ENCODE measurements around the gene CXorf58.
"Not testable (repeated sequence)": the region's sequence is repeated elsewhere in the genome, so short reads cannot be mapped to it uniquely, and the experiment has no call there.

CXorf58 gene

DNA sequence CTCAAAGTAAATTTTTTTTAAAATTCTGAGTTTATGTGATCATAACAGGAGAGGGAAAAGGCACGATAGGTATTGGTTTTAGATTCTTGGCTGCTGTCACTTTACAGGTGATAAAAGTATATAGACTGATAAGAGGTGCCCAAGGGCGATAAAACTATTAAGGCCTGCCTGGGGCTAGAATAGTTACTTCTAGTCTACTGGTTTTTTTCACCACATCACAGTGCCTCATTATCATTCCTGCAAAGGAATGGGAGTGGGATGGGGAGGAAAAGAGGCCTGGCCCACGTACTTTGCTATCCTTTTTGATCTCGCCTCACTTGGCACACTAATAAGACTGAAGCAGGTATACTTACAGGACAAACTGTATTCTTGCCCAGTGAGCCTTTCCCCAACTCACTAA is 46.6 kb downstream of the CXorf58 start:
- no peak for DNase-seq

DNA sequence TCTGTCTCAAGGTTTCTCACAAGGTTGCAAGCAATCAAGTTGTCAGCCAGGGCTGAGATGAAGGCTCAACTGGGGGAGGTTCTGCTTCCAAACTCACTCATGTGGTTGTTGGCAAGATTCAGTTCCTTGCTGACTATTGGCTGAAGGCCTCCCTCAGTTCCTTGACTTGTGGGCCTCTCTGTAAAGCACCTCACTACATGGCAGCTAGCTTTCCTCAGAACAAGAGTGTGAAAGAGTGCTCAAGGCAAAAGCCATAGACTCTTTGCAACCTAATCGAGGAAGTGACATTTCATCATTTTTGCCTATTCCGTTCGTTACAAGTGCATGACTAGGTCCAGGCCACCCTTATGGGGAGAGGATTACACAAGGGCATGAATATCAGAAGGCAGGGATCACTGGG is 52.0 kb downstream of the CXorf58 start:
- DNase-seq = no peak

DNA sequence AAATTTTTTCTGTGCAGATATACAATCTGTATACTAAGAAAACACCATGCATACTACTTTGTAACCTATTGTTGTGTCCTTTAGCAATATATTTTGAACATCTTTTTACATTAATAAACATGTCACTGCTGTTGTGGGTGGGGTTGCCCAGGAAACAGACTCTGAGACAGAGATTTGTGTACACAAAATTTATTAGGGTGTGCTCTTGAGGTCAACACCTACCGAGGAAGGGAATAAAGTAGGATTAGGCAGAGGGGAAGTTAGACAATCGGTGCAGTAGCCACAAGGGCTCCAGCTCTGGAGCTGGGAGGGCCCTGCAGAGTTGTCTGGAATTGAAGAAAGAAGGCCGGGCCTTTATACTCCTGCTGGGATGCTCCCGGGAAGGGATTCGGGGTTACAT is 56.4 kb downstream of the CXorf58 start:
- DNase-seq = no peak

DNA sequence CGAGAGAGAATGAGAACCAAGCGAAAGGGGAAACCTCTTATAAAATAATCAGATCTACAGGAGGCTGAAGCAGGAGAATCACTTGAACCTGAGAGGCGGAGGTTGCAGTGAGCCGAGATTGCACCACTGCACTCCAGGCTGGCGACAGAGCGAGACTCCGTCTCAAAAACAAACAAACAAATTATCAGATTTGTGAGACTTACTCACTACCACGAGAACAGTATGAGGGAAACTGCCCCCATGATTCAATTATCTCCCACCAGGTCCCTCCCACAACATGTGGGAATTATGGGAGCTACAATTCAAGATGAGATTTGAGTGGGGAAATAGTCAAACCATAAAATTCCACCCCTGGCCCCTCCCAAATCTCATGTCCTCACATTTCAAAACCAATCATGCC is 57.8 kb downstream of the CXorf58 start:
- not testable (repeated sequence) for DNase-seq

DNA sequence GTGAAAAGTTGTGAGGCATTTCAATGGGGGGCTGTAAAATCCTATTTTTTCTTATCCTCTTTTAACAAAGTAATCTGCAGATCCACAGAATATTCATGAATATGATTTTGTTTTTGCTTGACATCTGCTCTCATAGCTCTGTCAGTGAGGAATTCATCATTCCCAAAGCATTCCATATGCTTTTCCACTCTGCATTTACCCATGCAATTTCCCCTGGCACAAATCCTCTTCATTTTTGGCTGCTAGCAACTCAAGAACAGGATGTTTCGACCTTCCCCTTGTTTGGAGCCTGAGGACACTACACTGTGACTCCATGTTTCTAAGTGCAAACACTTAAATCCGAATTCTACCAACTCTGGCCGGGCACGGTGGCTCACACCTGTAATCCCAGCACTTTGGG is 70.7 kb downstream of the CXorf58 start:
- no peak for DNase-seq

DNA sequence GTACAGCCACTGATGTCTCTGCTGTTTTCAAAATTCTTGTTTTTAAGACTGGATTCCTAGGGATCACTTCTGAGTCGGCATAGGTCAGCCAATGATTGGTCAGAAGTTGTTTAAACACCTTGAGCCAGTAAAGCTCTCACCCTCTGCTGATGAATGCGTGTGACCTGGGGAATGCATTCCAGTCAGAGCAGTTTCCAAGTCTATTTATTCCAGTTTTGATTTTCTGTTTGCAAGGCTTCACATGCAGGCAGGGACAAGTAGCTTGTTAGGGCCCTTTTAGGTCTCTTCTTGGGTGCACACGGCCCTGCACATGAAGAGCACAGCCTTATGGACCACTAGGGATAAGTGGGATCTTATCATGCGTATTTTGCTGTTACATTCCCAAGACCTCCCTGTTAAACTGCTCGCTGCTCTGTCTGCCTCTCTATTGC is 72.2 kb downstream of the CXorf58 start:
- no peak for DNase-seq

DNA sequence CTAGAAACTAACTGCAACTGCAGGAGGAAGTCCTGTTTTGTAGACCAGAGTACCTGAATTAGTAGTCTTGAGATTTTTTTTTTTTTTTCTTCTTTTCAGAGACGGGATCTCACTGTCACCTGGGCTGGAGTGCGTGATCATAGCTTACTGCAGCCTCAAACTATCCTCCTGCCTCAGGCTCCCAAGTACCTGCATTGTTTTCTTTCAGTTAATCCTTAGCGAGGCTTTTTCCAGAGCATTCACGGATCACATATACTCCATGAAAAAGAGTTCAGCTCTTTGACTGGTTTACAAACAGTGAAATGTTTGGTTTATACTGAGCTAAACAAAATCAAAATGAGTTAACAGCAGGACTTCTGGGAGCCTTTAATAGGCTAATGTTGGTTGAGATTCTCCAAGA is 73.4 kb downstream of the CXorf58 start:
- DNase-seq = no peak

DNA sequence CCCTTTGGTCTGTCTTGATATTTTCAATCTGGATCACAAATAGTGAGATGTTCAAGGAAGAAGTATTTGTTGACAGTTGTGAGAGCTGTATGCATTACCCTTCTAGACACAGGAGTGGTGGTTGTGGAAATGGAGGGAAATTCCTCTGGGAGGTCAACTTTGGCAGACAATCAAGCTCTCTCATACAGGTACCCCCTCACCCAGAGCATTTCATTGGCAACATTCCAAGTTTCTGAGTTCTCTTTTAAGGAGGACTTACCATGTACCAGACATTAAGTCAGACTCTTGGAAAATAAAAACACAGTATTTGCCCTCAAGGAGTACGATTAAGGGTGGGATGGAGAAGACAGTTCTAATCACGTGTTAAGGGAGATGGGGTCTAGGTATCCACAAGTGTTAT is 73.9 kb downstream of the CXorf58 start:
- no peak for DNase-seq

DNA sequence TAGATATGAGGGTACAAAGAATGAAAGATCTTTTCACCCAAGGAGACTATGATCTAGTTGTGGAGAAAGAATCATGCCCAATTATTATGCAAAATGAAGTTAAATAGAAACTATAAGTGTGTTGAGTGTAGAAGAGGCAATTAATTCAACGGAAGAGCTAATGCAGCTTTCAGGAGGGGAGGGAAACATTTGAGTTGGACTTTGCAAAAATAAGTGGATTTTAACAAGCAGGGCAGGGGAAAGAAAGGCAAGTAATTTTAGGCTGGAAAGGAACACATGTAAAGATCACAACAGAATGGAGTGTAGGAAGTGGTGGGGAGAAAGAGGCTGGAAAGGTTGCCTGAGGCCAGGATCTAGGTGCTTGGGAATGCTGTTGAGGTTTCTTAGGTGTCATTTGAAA is 75.1 kb downstream of the CXorf58 start:
- DNase-seq = no peak
